ENCODE measurements around the gene THRA. TPM values are rescaled to one million over a fixed set of nuclear protein-coding genes. Genes with fewer than 3 reads are reported as not detected.

THRA gene
- total RNA-seq, 1 experiment from 2014 or later = 29.3 TPM

GRCh38 chr17:40111221-40112128 lies 48.7 kb downstream of the THRA start:
- H3K4me3 Mint-ChIP-seq (ENCODE audit: unreplicated experiment) = peak overlapping the region; percentile 78
- peaks cover 72% of the 10 kb centered on the region for H3K4me1 ChIP-seq
- no peaks in the 10 kb centered on the region for H3K9me3 ChIP-seq
- H3K27ac Mint-ChIP-seq (ENCODE audit: unreplicated experiment) = peak overlapping the region; percentile 86
- BruUV-seq (replicated peaks) = no TSS peak
- no peaks in the 10 kb centered on the region for H3K27me3 Mint-ChIP-seq (ENCODE audit: insufficient read depth, unreplicated experiment)
- intact Hi-C loops (cut with micrococcal nuclease; ENCODE audit: unreplicated experiment) = loop anchor here (1.0 to 2.0 kb wide), 6 partner anchors 10 to 98 kb away; partner anchors contain the start of gene RAPGEFL1
- H3K36me3 ChIP-seq (ENCODE audit: control insufficient read depth, insufficient read depth, low read length) = no peaks in the 10 kb centered on the region
- peak; percentile 76 to 89 for TF ChIP-seq CTCF (IDR thresholded peaks at IDR 0.05; ENCODE audit: insufficient read depth in 1 of 2, low read depth in 1 of 2, low read length in 1 of 2, severe bottlenecking in 1 of 2, unreplicated experiment in 1 of 2)
- H3K9me3 Mint-ChIP-seq (ENCODE audit: unreplicated experiment) = no peaks in the 10 kb centered on the region
- peak; percentile 95 to 97 for DNase-seq
- peaks cover 29% of the 10 kb centered on the region for H3K36me3 Mint-ChIP-seq (ENCODE audit: insufficient read depth, unreplicated experiment)
- H3K27me3 ChIP-seq (replicated peaks; ENCODE audit: control insufficient read depth, insufficient read depth, low read length) = no peaks in the 10 kb centered on the region
- peaks cover 69% of the 10 kb centered on the region for H3K4me1 Mint-ChIP-seq (ENCODE audit: low read depth, unreplicated experiment)
- CTCF ChIA-PET = interaction anchor here (0.6 to 5.9 kb wide), 25 partner anchors 8 to 1470 kb away, joined by 3 to 136 read pairs (median 6); partner anchors contain the start of genes CASC3, CSF3, MED24 and NR1D1
- POLR2A ChIA-PET = interaction anchor here (0.5 to 5.2 kb wide), 9 partner anchors 11 to 64 kb away, joined by 3 to 166 read pairs (median 4); partner anchors contain the start of genes CASC3 and NR1D1
- H3K4me3 ChIP-seq (ENCODE audit: low read depth, low read length) = peak overlapping the region; percentile 17; the same call in 1 of the 2 replicates

- Mint-ChIP-seq H3K4me1 (ENCODE audit: low read depth, unreplicated experiment) (peaks cover 70% of the 10 kb centered on the region), H3K27ac (ENCODE audit: unreplicated experiment) (peak overlapping the region; percentile 94), H3K27me3 (ENCODE audit: insufficient read depth, unreplicated experiment) (no peaks in the 10 kb centered on the region), H3K9me3 (ENCODE audit: unreplicated experiment) (no peaks in the 10 kb centered on the region), H3K4me3 (ENCODE audit: unreplicated experiment) (peak overlapping the region; percentile 83), H3K36me3 (ENCODE audit: insufficient read depth, unreplicated experiment) (peaks cover 29% of the 10 kb centered on the region)
- Histone ChIP-seq H3K4me1 (peaks cover 71% of the 10 kb centered on the region), H3K27me3 (replicated peaks; ENCODE audit: control insufficient read depth, insufficient read depth, low read length) (no peaks in the 10 kb centered on the region), H3K9me3 (no peaks in the 10 kb centered on the region), H3K4me3 (ENCODE audit: low read depth, low read length) (no peak overlapping the region), H3K36me3 (ENCODE audit: control insufficient read depth, insufficient read depth, low read length) (no peaks in the 10 kb centered on the region)
- ChIA-PET POLR2A (interaction anchor here (0.5 to 5.2 kb wide), 7 partner anchors 11 to 58 kb away, joined by 3 to 166 read pairs (median 6); partner anchors contain the start of genes CASC3, MSL1 and NR1D1), CTCF (interaction anchor here (0.6 to 5.9 kb wide), 29 partner anchors 9 to 243 kb away, joined by 3 to 136 read pairs (median 10); partner anchors contain the start of genes CASC3, CSF3, MED24 and MSL1)
- no peak for DNase-seq
- no peak for TF ChIP-seq CTCF (IDR thresholded peaks at IDR 0.05; ENCODE audit: insufficient read depth in 1 of 2, low read depth in 1 of 2, low read length in 1 of 2, severe bottlenecking in 1 of 2, unreplicated experiment in 1 of 2)
- intact Hi-C loops (cut with micrococcal nuclease; ENCODE audit: unreplicated experiment) = loop anchor here (2.0 kb wide), 1 partner anchor 65 kb away; the partner anchor contains the start of gene RAPGEFL1
- BruUV-seq (replicated peaks) = no TSS peak
These were observed 49.5 kb downstream of the THRA start for GRCh38 chr17:40112191-40112711.

GRCh38 chr17:40112718-40113109 lies 49.9 kb downstream of the THRA start:
- peaks cover 29% of the 10 kb centered on the region for H3K36me3 Mint-ChIP-seq (ENCODE audit: insufficient read depth, unreplicated experiment)
- H3K27ac Mint-ChIP-seq (ENCODE audit: unreplicated experiment) = peak overlapping the region; percentile 94
- Histone ChIP-seq H3K4me1 (peaks cover 70% of the 10 kb centered on the region), H3K27me3 (replicated peaks; ENCODE audit: control insufficient read depth, insufficient read depth, low read length) (no peaks in the 10 kb centered on the region), H3K36me3 (ENCODE audit: control insufficient read depth, insufficient read depth, low read length) (no peaks in the 10 kb centered on the region), H3K9me3 (no peaks in the 10 kb centered on the region), H3K4me3 (ENCODE audit: low read depth, low read length) (no peak overlapping the region)
- no peak for TF ChIP-seq CTCF (IDR thresholded peaks at IDR 0.05; ENCODE audit: insufficient read depth in 1 of 2, low read depth in 1 of 2, low read length in 1 of 2, severe bottlenecking in 1 of 2, unreplicated experiment in 1 of 2)
- H3K4me1 Mint-ChIP-seq (ENCODE audit: low read depth, unreplicated experiment) = peaks cover 66% of the 10 kb centered on the region
- CTCF ChIA-PET = interaction anchor here (0.6 to 5.9 kb wide), 31 partner anchors 8 to 363 kb away, joined by 3 to 136 read pairs (median 7); partner anchors contain the start of genes CASC3, MED24, MSL1 and NR1D1
- H3K4me3 Mint-ChIP-seq (ENCODE audit: unreplicated experiment) = peak overlapping the region; percentile 83
- intact Hi-C loops (cut with micrococcal nuclease; ENCODE audit: unreplicated experiment) = loop anchor here (1.0 to 2.0 kb wide), 5 partner anchors 9 to 178 kb away; partner anchors contain the start of genes CASC3, MSL1 and RAPGEFL1
- no peaks in the 10 kb centered on the region for H3K27me3 Mint-ChIP-seq (ENCODE audit: insufficient read depth, unreplicated experiment)
- DNase-seq = no peak
- POLR2A ChIA-PET = interaction anchor here (0.5 to 5.2 kb wide), 14 partner anchors 11 to 204 kb away, joined by 3 to 166 read pairs (median 4); partner anchors contain the start of genes CASC3, CDC6, MED24 and MSL1
- H3K9me3 Mint-ChIP-seq (ENCODE audit: unreplicated experiment) = no peaks in the 10 kb centered on the region
- BruUV-seq (replicated peaks) = no TSS peak

Data from Caco-2 (cell line).